ENCODE results near the gene ATP5F1E. TPM values are rescaled to one million over a fixed set of nuclear protein-coding genes. Genes with fewer than 3 reads are reported as not detected.
A peak's percentile ranks its signal among the peaks of the same experiment; 100 is the strongest.

The ATP5F1E gene
- total RNA-seq, 1 donor from 2014 or later = 102 TPM

- Mint-ChIP-seq H3K9me3 (ENCODE audit: unreplicated experiment) (no peaks in the 10 kb centered on the region), H3K4me3 (ENCODE audit: unreplicated experiment) (no peak overlapping the region), H3K4me1 (ENCODE audit: unreplicated experiment) (no peaks in the 10 kb centered on the region), H3K27ac (ENCODE audit: unreplicated experiment) (no peak overlapping the region), H3K36me3 (ENCODE audit: low read depth, unreplicated experiment) (peaks cover 54% of the 10 kb centered on the region), H3K27me3 (ENCODE audit: unreplicated experiment) (peaks cover 2% of the 10 kb centered on the region)
- no peak for TF ChIP-seq CTCF (IDR thresholded peaks at IDR 0.05; ENCODE audit: unreplicated experiment)
- no peak for DNase-seq (ENCODE audit: low spot score)
These were observed 39.2 kb downstream of the ATP5F1E start for GRCh38 chr20:58992911-58993310.

- Mint-ChIP-seq H3K4me3 (ENCODE audit: unreplicated experiment) (no peak overlapping the region), H3K27me3 (ENCODE audit: unreplicated experiment) (peaks cover 2% of the 10 kb centered on the region), H3K36me3 (ENCODE audit: low read depth, unreplicated experiment) (peaks cover 55% of the 10 kb centered on the region), H3K27ac (ENCODE audit: unreplicated experiment) (no peak overlapping the region), H3K9me3 (ENCODE audit: unreplicated experiment) (no peaks in the 10 kb centered on the region), H3K4me1 (ENCODE audit: unreplicated experiment) (no peaks in the 10 kb centered on the region)
- TF ChIP-seq CTCF (IDR thresholded peaks at IDR 0.05; ENCODE audit: unreplicated experiment) = no peak
- DNase-seq (ENCODE audit: low spot score) = no peak
These were observed 40.4 kb downstream of the ATP5F1E start for GRCh38 chr20:58991715-58992114.

- no peak for TF ChIP-seq CTCF (IDR thresholded peaks at IDR 0.05; ENCODE audit: unreplicated experiment)
- Mint-ChIP-seq H3K4me3 (ENCODE audit: unreplicated experiment) (no peak overlapping the region), H3K27me3 (ENCODE audit: unreplicated experiment) (no peaks in the 10 kb centered on the region), H3K36me3 (ENCODE audit: low read depth, unreplicated experiment) (peaks cover 55% of the 10 kb centered on the region), H3K4me1 (ENCODE audit: unreplicated experiment) (no peaks in the 10 kb centered on the region), H3K9me3 (ENCODE audit: unreplicated experiment) (no peaks in the 10 kb centered on the region), H3K27ac (ENCODE audit: unreplicated experiment) (no peak overlapping the region)
- no peak for DNase-seq (ENCODE audit: low spot score)
These were observed 41.3 kb downstream of the ATP5F1E start for GRCh38 chr20:58990651-58991445.

GRCh38 chr20:58989196-58989595, 42.9 kb downstream of the ATP5F1E start:
- Mint-ChIP-seq H3K4me1 (ENCODE audit: unreplicated experiment) (peaks cover 4% of the 10 kb centered on the region), H3K27ac (ENCODE audit: unreplicated experiment) (no peak overlapping the region), H3K27me3 (ENCODE audit: unreplicated experiment) (peaks cover 1% of the 10 kb centered on the region), H3K36me3 (ENCODE audit: low read depth, unreplicated experiment) (peaks cover 48% of the 10 kb centered on the region), H3K4me3 (ENCODE audit: unreplicated experiment) (peak overlapping the region; percentile 65), H3K9me3 (ENCODE audit: unreplicated experiment) (no peaks in the 10 kb centered on the region)
- TF ChIP-seq CTCF (IDR thresholded peaks at IDR 0.05; ENCODE audit: unreplicated experiment) = no peak
- DNase-seq (ENCODE audit: low spot score) = no peak

- peaks cover 42% of the 10 kb centered on the region for H3K36me3 Mint-ChIP-seq (ENCODE audit: low read depth, unreplicated experiment)
- DNase-seq (ENCODE audit: low spot score) = no peak
These were observed 43.6 kb downstream of the ATP5F1E start for GRCh38 chr20:58988565-58988882.

More at GRCh38 chr20:58988565-58988882, 43.6 kb downstream of the ATP5F1E start:
- H3K9me3 Mint-ChIP-seq (ENCODE audit: unreplicated experiment) = no peaks in the 10 kb centered on the region
- H3K27ac Mint-ChIP-seq (ENCODE audit: unreplicated experiment) = no peak overlapping the region
- peaks cover 1% of the 10 kb centered on the region for H3K27me3 Mint-ChIP-seq (ENCODE audit: unreplicated experiment)
- H3K4me1 Mint-ChIP-seq (ENCODE audit: unreplicated experiment) = peaks cover 10% of the 10 kb centered on the region
- no peak overlapping the region for H3K4me3 Mint-ChIP-seq (ENCODE audit: unreplicated experiment)
- no peak for TF ChIP-seq CTCF (IDR thresholded peaks at IDR 0.05; ENCODE audit: unreplicated experiment)
